Colonic mucosa (tissue), 4 donors: ENCODE results near the gene RABGAP1L. TPM values are rescaled to one million over a fixed set of nuclear protein-coding genes. Genes with fewer than 3 reads are reported as not detected.
"Not testable (repeated sequence)": the region's sequence is repeated elsewhere in the genome, so short reads cannot be mapped to it uniquely, and the experiment has no call there.

Experiments used
- DNase-seq: peaks from one replicate; pipeline ENCODE4 v3.0.0-alpha.2; 2020
- H3K27ac ChIP-seq: fragments of 200-600 bp; one replicate; pipeline ENCODE4 v1.8.0; 2021
- H3K27me3 ChIP-seq: fragments of 200-600 bp; one replicate; pipeline ENCODE4 v1.8.0; 2021
- H3K36me3 ChIP-seq: fragments of 200-600 bp; one replicate; pipeline ENCODE4 v1.8.0; 2021
- H3K4me1 ChIP-seq: fragments of 200-600 bp; one replicate; pipeline ENCODE4 v1.8.0; 2021; ENCODE audit warnings: mild to moderate bottlenecking
- H3K4me3 ChIP-seq: fragments of 200-600 bp; one replicate; pipeline ENCODE4 v1.8.0; 2021
- H3K9ac ChIP-seq, 2 donors: one replicate each; pipeline ENCODE4 v1.7.0; 2013; ENCODE audit warnings: control low read depth in 2 of 2, low read depth in 2 of 2, low read length in 2 of 2
- H3K9me3 ChIP-seq: fragments of 200-600 bp; one replicate; pipeline ENCODE4 v1.8.0; 2021
- CTCF ChIP-seq: fragments of 200-600 bp; IDR thresholded peaks from one replicate; pipeline ENCODE4 v1.8.0; 2022; ENCODE audit warnings: antibody characterized with exemption, mild to moderate bottlenecking
- intact Hi-C: fragments of 100-400 bp; cut with DNase I; formaldehyde crosslinking; loops from one replicate; pipeline ENCODE4 v1.14.1; 2022
- total RNA-seq, 2 donors: library from RNA; stranded (reverse); fragmentation: NEBNext Ultra II Directional in 1 of 2; extraction: Animal tissue kit (Norgen Biotek cat#: 25700) in 1 of 2; gene quantifications; one replicate each; pipeline ENCODE4 v1.2.1, GENCODE V29; 2021
- donor health status: healthy.
- donor health status: DM: no; HTN: no; CAD: no.
- donor health status: DM: no; HTN: no; CAD: no.

Gene RABGAP1L
- total RNA-seq, 2 donors from 2014 or later, result 50.3 to 87.0 TPM

DNA sequence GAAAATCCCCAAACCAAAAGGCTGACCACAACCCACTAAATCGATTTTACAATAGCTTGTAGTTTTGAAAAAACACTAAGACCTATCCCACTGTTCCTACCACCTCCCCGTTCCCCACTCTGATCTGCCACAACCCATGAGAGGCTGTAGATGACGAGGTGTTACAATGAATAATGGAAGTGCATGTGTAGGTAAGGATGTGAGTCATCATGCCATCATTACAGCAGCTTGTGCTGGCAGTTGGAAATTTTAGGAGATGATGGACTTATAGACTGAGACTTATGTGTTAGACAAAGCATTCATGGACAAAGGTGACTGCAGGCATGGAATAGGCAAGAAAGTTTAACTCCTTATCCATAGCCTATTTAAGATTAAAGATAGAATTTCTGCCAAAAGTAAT, 655.7 kb downstream of the RABGAP1L start:
- DNase-seq, result no peak
- no peak for TF ChIP-seq CTCF
- Histone ChIP-seq H3K27ac (no peak overlapping the region), H3K9ac (no peak overlapping the region), H3K4me3 (no peak overlapping the region), H3K27me3 (no peaks in the 10 kb centered on the region), H3K9me3 (no peaks in the 10 kb centered on the region), H3K4me1 (no peaks in the 10 kb centered on the region), H3K36me3 (no peaks in the 10 kb centered on the region)
- intact Hi-C loops, result no loop called here

DNA sequence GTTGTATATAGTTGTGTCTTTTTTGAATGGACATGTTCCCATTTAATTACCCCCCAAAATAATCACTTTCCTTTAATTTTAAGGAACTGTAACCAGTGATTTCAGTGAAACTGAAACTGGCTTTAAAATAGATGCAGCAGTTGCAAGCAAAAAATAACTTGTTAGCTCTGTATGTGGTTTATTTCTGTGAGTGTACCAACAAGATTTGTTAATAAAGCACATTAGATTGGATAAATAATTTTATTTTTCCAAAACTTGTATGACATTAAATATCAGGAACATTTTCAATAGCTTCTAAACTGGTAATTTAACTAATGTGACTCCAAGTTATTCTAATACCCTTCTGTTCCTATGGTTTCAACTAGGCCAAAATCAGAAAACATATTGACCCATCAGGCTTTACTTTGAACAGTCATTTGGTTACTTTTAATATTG, 656.2 kb downstream of the RABGAP1L start:
- H3K9me3 ChIP-seq, result no peaks in the 10 kb centered on the region

GRCh38 chr1:174816621-174817020, 657.3 kb downstream of the RABGAP1L start:
- H3K36me3 ChIP-seq, H3K4me1 ChIP-seq, H3K4me3 ChIP-seq, H3K9me3 ChIP-seq, H3K27ac ChIP-seq, intact Hi-C loops, H3K9ac ChIP-seq, DNase-seq, H3K27me3 ChIP-seq: not testable (repeated sequence)

More for the DNA sequence above, 656.2 kb downstream of the RABGAP1L start:
- DNase-seq, result no peak
- Histone ChIP-seq H3K4me3 (no peak overlapping the region), H3K4me1 (no peaks in the 10 kb centered on the region), H3K36me3 (no peaks in the 10 kb centered on the region), H3K27me3 (no peaks in the 10 kb centered on the region), H3K9ac (no peak overlapping the region), H3K27ac (no peak overlapping the region)
- intact Hi-C loops, result no loop called here
- TF ChIP-seq CTCF, result no peak

- Histone ChIP-seq H3K36me3 (no peaks in the 10 kb centered on the region), H3K9ac (no peak overlapping the region), H3K27ac (no peak overlapping the region), H3K4me3 (no peak overlapping the region), H3K9me3 (no peaks in the 10 kb centered on the region), H3K27me3 (no peaks in the 10 kb centered on the region), H3K4me1 (no peaks in the 10 kb centered on the region)
- intact Hi-C loops, result no loop called here
- DNase-seq, result no peak
- no peak for TF ChIP-seq CTCF
Measured at GRCh38 chr1:174818014-174818616, 658.8 kb downstream of the RABGAP1L start.

GRCh38 chr1:174818951-174819350, 659.6 kb downstream of the RABGAP1L start:
- intact Hi-C loops, result no loop called here
- no peaks in the 10 kb centered on the region for H3K9me3 ChIP-seq
- H3K27me3 ChIP-seq, result no peaks in the 10 kb centered on the region
- H3K9ac ChIP-seq, result no peak overlapping the region
- TF ChIP-seq CTCF, result no peak
- no peaks in the 10 kb centered on the region for H3K36me3 ChIP-seq
- DNase-seq, result no peak
- no peaks in the 10 kb centered on the region for H3K4me1 ChIP-seq
- no peak overlapping the region for H3K27ac ChIP-seq
- no peak overlapping the region for H3K4me3 ChIP-seq

GRCh38 chr1:174819596-174819995, 660.3 kb downstream of the RABGAP1L start:
- DNase-seq, result no peak
- Histone ChIP-seq H3K27ac (no peak overlapping the region), H3K36me3 (no peaks in the 10 kb centered on the region), H3K4me3 (no peak overlapping the region), H3K9ac (no peak overlapping the region), H3K9me3 (no peaks in the 10 kb centered on the region), H3K4me1 (no peaks in the 10 kb centered on the region), H3K27me3 (no peaks in the 10 kb centered on the region)
- intact Hi-C loops, result no loop called here
- no peak for TF ChIP-seq CTCF
